Panc1 (cell line): Measurements from ENCODE around the gene NIT1. TPM values are rescaled to one million over a fixed set of nuclear protein-coding genes. Genes with fewer than 3 reads are reported as not detected.
A peak's percentile ranks its signal among the peaks of the same experiment; 100 is the strongest.

Experiments
- ATAC-seq: fragments of 200-7000 bp; cut with Tn5 transposase; 2 replicates; pipeline ENCODE4 v1.9.1; 2020; ENCODE audit warnings: mild to moderate bottlenecking, moderate library complexity
- BruUV-seq: library from RNA; stranded (reverse); fragments of 400-500 nt; replicated peaks from 2 replicates; lab custom pipeline; 2021; lab: Mats Ljungman, UMichigan
- CTCF ChIA-PET: fragments of 300-600 bp; sonication (Branson Sonifier 250); formaldehyde crosslinking; loops from one replicate; lab custom pipeline; 2022; ENCODE audit warnings: antibody characterized with exemption; lab: Charles Lee
- POLR2A ChIA-PET: fragments of 300-600 bp; sonication (Branson Sonifier 250); formaldehyde crosslinking; loops from one replicate; lab custom pipeline; 2022; ENCODE audit warnings: antibody characterized with exemption; lab: Charles Lee
- DNase-seq: peaks from one replicate; pipeline ENCODE4 v3.0.0-alpha.2; 2010; ENCODE audit warnings: low read depth, low spot score
- H3K27ac ChIP-seq: 2 replicates; pipeline ENCODE4 v1.5.1; 2011; ENCODE audit warnings: mild to moderate bottlenecking, low read length, inconsistent platforms
- H3K27me3 ChIP-seq: fragments of 200-500 bp; sonication (Bioruptor generic); 2 replicates; pipeline ENCODE4 v1.6.0; 2014; ENCODE audit warnings: low read length, inconsistent platforms; ENCODE audit not compliant: control insufficient read depth, insufficient read depth
- H3K36me3 ChIP-seq: fragments of 200-500 bp; sonication (Bioruptor generic); 2 replicates; pipeline ENCODE4 v1.5.1; 2014; ENCODE audit warnings: inconsistent platforms, mild to moderate bottlenecking, low read length, moderate library complexity; ENCODE audit not compliant: control insufficient read depth, insufficient read depth
- H3K4me1 ChIP-seq: 2 replicates; pipeline ENCODE4 v1.5.1; 2011; ENCODE audit warnings: inconsistent platforms, mild to moderate bottlenecking, low read length, moderate library complexity; ENCODE audit not compliant: control insufficient read depth, insufficient read depth
- H3K4me3 ChIP-seq, 2 experiments: 2 replicates each; pipeline ENCODE4 v1.5.1; 2011 to 2012; ENCODE audit warnings: low read depth in 2 of 2, low read length in 2 of 2, mild to moderate bottlenecking in 2 of 2, inconsistent platforms in 1 of 2, moderate library complexity in 1 of 2
- H3K9me3 ChIP-seq: fragments of 200-500 bp; sonication (Bioruptor generic); 2 replicates; pipeline ENCODE4 v1.5.1; 2014; ENCODE audit warnings: low read depth, mild to moderate bottlenecking, inconsistent platforms, low read length, moderate library complexity; ENCODE audit not compliant: control insufficient read depth, insufficient read depth
- POLR2AphosphoS5 ChIP-seq: IDR thresholded peaks from 2 replicates; pipeline ENCODE4 v1.6.1; 2012; ENCODE audit warnings: mild to moderate bottlenecking, low read depth, low read length, moderate library complexity
- SIN3A ChIP-seq: IDR thresholded peaks from 2 replicates; pipeline ENCODE4 v1.6.1; 2012; ENCODE audit warnings: low read depth, mild to moderate bottlenecking, low read length, moderate library complexity, borderline replicate concordance; ENCODE audit not compliant: insufficient read depth
- TCF7L2 ChIP-seq: IDR thresholded peaks from 2 replicates; pipeline ENCODE4 v1.6.1; 2011; ENCODE audit warnings: mild to moderate bottlenecking, low read depth, low read length, inconsistent platforms
- in situ Hi-C: cut with HindIII; loops from 2 replicates; pipeline ENCODE4 v1.10.0; 2016; ENCODE audit warnings: low sequenced_read_pairs, low pct_unique_long_range_greater_than_20kb
- intact Hi-C: fragments of 100-400 bp; cut with micrococcal nuclease; formaldehyde crosslinking; loops from one replicate; pipeline ENCODE4 v1.10.0; 2022; ENCODE audit not compliant: unreplicated experiment
- total RNA-seq: library from RNA; stranded (reverse); gene quantifications from one replicate; pipeline ENCODE4 v1.2.1, GENCODE V29; 2021; ENCODE audit not compliant: unreplicated experiment
- TF ChIP-seq, protein P1 (sequence below), 2 experiments: IDR thresholded peaks; 2 replicates each; pipeline ENCODE4 v1.6.1; 2011 to 2012; ENCODE audit warnings: low read depth in 2 of 2, control low read depth in 1 of 2, low read length in 1 of 2, mild to moderate bottlenecking in 1 of 2, moderate library complexity in 1 of 2; ENCODE audit not compliant: insufficient read depth in 1 of 2
- TF ChIP-seq, protein P2 (sequence below): fragments of 450-650 bp; IDR thresholded peaks from 2 replicates; pipeline ENCODE4 v1.5.1; 2017; ENCODE audit warnings: mild to moderate bottlenecking

NIT1 gene
- total RNA-seq, 1 experiment from 2014 or later, result 31.3 TPM

DNA sequence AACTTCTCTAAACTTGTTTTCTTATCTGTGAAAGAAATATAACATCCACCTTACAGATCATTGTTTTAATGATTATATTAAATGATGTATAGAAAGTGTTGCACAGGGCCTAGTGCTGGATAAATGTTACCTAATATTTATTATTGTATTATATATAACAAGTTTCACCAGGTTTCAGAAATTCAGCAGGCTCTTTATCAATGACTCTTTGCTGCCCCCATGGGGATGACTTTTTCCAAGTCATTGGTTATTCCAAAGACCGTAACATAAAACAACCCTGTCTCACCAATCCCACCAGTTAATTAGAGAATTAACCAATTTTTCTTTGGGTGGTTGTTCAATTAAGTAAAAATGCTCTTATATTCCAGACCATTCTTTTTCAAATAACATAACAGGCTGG, 21.9 kb downstream of the NIT1 start:
- Histone ChIP-seq H3K36me3 (no peaks in the 10 kb centered on the region), H3K9me3 (no peaks in the 10 kb centered on the region), H3K4me3 (no peak overlapping the region), H3K4me1 (no peaks in the 10 kb centered on the region), H3K27me3 (no peaks in the 10 kb centered on the region), H3K27ac (no peak overlapping the region)
- ChIA-PET POLR2A (interaction anchor here (0.7 kb wide), 1 partner anchor 18 kb away, joined by 3 read pairs; no protein-coding TSS in a partner anchor), CTCF (interaction anchor here (0.6 kb wide), 1 partner anchor 146 kb away, joined by 15 read pairs; no protein-coding TSS in a partner anchor)
- no TSS peak for BruUV-seq
- intact Hi-C loops (no loop called here), in situ Hi-C loops (no loop called here)
- DNase-seq, result no peak
- ATAC-seq, result peak; percentile 80; the same call in 1 of the 2 replicates
- TF ChIP-seq, protein P1, sequence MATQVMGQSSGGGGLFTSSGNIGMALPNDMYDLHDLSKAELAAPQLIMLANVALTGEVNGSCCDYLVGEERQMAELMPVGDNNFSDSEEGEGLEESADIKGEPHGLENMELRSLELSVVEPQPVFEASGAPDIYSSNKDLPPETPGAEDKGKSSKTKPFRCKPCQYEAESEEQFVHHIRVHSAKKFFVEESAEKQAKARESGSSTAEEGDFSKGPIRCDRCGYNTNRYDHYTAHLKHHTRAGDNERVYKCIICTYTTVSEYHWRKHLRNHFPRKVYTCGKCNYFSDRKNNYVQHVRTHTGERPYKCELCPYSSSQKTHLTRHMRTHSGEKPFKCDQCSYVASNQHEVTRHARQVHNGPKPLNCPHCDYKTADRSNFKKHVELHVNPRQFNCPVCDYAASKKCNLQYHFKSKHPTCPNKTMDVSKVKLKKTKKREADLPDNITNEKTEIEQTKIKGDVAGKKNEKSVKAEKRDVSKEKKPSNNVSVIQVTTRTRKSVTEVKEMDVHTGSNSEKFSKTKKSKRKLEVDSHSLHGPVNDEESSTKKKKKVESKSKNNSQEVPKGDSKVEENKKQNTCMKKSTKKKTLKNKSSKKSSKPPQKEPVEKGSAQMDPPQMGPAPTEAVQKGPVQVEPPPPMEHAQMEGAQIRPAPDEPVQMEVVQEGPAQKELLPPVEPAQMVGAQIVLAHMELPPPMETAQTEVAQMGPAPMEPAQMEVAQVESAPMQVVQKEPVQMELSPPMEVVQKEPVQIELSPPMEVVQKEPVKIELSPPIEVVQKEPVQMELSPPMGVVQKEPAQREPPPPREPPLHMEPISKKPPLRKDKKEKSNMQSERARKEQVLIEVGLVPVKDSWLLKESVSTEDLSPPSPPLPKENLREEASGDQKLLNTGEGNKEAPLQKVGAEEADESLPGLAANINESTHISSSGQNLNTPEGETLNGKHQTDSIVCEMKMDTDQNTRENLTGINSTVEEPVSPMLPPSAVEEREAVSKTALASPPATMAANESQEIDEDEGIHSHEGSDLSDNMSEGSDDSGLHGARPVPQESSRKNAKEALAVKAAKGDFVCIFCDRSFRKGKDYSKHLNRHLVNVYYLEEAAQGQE (IDR thresholded peaks at IDR 0.05; ENCODE audit: insufficient read depth in 1 of 2, low read depth in 2 of 2, low read length in 1 of 2), result no peak
- TF ChIP-seq TCF7L2 (no peak), SIN3A (no peak), POLR2AphosphoS5 (no peak)
- TF ChIP-seq, protein P2, sequence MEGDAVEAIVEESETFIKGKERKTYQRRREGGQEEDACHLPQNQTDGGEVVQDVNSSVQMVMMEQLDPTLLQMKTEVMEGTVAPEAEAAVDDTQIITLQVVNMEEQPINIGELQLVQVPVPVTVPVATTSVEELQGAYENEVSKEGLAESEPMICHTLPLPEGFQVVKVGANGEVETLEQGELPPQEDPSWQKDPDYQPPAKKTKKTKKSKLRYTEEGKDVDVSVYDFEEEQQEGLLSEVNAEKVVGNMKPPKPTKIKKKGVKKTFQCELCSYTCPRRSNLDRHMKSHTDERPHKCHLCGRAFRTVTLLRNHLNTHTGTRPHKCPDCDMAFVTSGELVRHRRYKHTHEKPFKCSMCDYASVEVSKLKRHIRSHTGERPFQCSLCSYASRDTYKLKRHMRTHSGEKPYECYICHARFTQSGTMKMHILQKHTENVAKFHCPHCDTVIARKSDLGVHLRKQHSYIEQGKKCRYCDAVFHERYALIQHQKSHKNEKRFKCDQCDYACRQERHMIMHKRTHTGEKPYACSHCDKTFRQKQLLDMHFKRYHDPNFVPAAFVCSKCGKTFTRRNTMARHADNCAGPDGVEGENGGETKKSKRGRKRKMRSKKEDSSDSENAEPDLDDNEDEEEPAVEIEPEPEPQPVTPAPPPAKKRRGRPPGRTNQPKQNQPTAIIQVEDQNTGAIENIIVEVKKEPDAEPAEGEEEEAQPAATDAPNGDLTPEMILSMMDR, result no peak; the same call in 1 of the 2 replicates

DNA sequence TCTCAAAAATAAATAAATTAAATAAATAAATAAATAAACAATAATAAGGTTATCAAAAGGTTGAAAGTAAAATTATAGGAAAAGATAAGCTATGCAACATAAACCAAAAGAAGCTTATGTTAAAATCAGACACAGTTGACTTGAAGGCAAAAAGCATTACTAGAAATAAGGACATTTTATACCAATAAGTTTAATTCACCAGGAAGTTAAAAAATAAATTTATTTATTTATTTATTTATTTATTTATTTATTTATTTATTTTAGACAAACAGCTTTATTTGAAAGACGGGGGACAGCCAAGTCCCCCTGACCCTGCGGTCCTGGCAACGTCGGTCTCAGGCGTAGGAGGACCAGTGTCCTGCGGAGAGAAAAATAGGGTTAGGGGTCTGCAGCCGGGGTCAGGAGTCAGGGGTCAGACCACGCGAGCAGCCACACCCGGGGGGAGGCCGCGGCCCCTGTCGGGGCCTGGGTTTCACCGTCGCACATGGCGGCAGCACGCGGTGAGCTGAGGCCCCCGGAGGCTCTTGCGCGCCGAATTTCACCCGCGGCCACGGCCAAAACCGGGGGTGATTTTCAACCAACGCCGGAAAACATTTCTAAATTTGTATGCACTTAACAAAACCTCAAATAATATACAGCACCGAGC, 23.0 kb downstream of the NIT1 start:
- H3K4me1 ChIP-seq, result no peaks in the 10 kb centered on the region
- ATAC-seq (no peak), DNase-seq (no peak)
- intact Hi-C loops, result no loop called here
- no peaks in the 10 kb centered on the region for H3K27me3 ChIP-seq
- H3K9me3 ChIP-seq, result no peaks in the 10 kb centered on the region
- no peaks in the 10 kb centered on the region for H3K36me3 ChIP-seq
- no peak overlapping the region for H3K4me3 ChIP-seq
- ChIA-PET CTCF (interaction anchor here (0.6 to 1.1 kb wide), 3 partner anchors 43 to 152 kb away, joined by 4 to 12 read pairs (median 5); no protein-coding TSS in a partner anchor), POLR2A (interaction anchor here (0.6 kb wide), 1 partner anchor 11 kb away, joined by 9 read pairs; no protein-coding TSS in a partner anchor)
- H3K27ac ChIP-seq, result no peak overlapping the region
- in situ Hi-C loops, result no loop called here
- TF ChIP-seq, protein P1 (IDR thresholded peaks at IDR 0.05; ENCODE audit: insufficient read depth in 1 of 2, low read depth in 2 of 2, low read length in 1 of 2), result no peak
- TF ChIP-seq POLR2AphosphoS5 (no peak), SIN3A (no peak), TCF7L2 (no peak)
- TF ChIP-seq, protein P2, result no peak
- BruUV-seq, result no TSS peak
